GM12874 (cell line): ENCODE measurements around the gene HES3.

ENCODE experiments used
- CTCF ChIP-seq: IDR thresholded peaks from 2 replicates; pipeline ENCODE4 v1.5.1; 2011; ENCODE audit warnings: low read depth, mild to moderate bottlenecking, control low read depth, low read length, moderate library complexity; ENCODE audit not compliant: insufficient read depth

Gene HES3

GRCh38 chr1:6239213-6239752, 4.7 kb upstream of the HES3 start:
- TF ChIP-seq CTCF, result no peak

GRCh38 chr1:6239950-6240768, 3.8 kb upstream of the HES3 start:
- no peak for TF ChIP-seq CTCF

- TF ChIP-seq CTCF, result no peak
Observed at GRCh38 chr1:6241107-6241886, 2.7 kb upstream of the HES3 start.

GRCh38 chr1:6241887-6242740, 1.9 kb upstream of the HES3 start:
- no peak for TF ChIP-seq CTCF

- no peak for TF ChIP-seq CTCF
Observed at GRCh38 chr1:6243053-6243834, 735 bp upstream of the HES3 start.

GRCh38 chr1:6244401-6245049, 546 bp downstream of the HES3 start:
- no peak for TF ChIP-seq CTCF
